OCI-M2 (cell line): Measurements from ENCODE around the gene MRPS22.
A peak's percentile ranks its signal among the peaks of the same experiment; 100 is the strongest.
"Not testable (repeated sequence)": the region's sequence is repeated elsewhere in the genome, so short reads cannot be mapped to it uniquely, and the experiment has no call there.

ENCODE experiments used
- DNase-seq: peaks from one replicate; lab custom pipeline; 2025; ENCODE audit not compliant: unreplicated experiment; lab: John Stamatoyannopoulos, UW

Gene MRPS22

DNA sequence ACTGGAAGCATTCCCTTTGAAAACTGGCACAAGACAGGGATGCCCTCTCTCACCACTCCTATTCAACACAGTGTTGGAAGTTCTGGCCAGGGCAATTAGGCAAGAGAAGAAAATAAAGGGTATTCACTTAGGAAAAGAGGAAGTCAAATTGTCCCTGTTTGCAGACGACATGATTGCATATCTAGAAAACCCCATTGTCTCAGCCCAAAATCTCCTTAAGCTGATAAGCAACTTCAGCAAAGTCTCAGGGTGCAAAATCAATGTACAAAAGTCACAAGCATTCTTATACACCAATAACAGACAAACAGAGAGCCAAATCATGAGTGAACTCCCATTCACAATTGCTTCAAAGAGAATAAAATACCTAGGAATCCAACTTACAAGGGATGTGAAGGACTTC, 9.1 kb upstream of the MRPS22 start:
- DNase-seq: not testable (repeated sequence)

DNA sequence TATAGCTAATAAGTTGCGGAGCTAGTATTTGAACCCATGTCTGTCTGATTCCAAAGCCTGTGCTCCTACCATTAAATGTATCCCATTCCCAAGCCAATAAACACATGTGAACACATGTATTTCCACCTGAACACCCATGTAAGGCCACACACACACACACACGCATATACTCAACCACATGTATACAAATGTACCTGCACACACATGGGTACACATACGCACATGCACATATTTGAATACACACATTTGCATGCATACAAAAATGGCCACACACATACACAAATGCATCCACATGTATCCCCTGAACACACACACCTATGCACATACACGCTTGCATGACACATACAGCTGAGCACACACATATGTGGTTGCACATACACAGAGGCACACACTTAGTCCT, 5.4 kb upstream of the MRPS22 start:
- no peak for DNase-seq

DNA sequence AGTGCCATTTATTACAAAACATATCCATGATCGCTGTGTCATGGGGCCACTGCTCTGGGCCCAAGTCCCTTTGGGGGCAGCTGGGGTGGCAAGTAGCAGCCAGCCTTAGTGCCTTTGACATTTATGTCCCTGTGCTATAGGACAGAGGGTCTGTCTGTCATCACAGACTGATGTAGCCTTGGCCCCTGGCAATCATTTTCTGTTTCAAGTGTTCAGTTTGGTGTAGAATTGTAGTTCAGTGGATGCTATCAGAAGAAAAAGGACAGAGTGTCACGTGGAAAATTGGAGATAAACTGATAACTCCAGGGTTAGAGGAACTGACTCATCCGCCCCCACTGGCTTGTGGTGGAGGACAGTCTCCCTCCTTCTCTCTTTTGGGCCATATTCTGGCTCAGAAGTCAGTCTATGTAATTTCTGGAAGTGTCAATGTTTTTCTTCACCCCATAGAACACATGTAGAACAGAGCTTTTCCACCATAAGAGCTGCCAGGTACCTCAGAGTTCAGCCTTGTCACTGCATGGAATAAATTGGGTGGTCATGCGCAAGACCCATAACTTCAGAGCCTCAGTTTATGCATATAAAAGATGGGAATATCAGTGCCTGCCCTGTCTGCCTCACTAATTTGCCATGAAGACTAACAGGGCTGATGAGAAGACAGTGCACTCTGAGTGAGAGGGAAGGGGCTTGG, 4.5 kb upstream of the MRPS22 start:
- peak; percentile 57 for DNase-seq

DNA sequence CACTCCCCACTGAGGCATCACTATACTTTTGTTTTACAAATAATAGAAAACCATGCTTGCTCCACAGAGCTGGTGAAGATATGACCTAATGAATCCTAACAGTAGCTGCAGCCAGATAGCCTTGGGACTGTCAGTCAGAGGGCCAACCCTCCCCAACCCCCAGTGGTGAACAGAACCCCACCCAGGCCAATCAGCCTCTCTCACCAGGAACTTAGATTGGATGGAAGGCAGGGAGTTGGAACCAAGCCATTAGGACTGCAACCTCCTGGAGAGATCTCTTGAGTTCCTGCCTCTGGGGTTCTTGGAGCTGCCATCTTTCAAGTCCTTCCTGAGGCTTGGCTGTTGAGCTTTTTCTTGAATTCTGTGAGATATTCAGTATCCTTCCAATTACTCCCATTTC, 3.0 kb upstream of the MRPS22 start:
- DNase-seq: no peak

DNA sequence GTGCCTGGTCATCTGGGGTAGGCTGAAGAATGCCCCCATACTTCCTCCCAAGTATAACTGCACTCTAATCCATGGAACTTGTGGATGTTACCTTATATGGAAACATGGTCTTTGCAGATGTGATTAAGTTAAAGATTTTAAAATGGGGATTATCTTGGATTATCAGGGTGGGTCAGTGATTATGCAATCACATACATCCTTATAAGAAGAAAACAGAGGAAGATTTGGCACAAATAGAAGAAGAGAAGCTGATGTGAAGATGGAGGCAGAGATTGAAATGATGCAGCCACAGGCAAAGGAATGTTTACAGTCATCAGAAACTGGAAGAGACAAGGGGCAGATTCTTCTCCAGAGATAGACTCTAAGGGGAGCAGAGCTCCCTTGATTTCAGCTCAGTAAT, 1.8 kb upstream of the MRPS22 start:
- DNase-seq: no peak

DNA sequence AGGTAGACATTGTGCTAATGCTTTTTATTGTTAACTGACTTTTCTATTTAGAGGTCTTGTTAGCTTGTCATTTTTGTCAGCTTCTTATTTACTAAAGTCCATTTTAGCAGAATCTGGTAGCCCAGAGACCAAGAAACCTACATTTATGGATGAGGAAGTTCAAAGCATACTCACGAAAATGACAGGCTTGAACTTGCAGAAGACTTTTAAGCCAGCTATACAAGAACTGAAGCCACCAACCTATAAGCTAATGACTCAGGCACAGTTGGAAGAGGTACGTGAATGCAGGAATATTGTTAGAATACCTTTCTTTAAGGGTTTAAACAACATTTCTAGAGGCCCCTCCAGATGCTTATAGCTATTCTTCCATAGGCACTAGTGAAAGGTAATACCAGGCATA, 3.0 kb downstream of the MRPS22 start:
- DNase-seq: no peak

DNA sequence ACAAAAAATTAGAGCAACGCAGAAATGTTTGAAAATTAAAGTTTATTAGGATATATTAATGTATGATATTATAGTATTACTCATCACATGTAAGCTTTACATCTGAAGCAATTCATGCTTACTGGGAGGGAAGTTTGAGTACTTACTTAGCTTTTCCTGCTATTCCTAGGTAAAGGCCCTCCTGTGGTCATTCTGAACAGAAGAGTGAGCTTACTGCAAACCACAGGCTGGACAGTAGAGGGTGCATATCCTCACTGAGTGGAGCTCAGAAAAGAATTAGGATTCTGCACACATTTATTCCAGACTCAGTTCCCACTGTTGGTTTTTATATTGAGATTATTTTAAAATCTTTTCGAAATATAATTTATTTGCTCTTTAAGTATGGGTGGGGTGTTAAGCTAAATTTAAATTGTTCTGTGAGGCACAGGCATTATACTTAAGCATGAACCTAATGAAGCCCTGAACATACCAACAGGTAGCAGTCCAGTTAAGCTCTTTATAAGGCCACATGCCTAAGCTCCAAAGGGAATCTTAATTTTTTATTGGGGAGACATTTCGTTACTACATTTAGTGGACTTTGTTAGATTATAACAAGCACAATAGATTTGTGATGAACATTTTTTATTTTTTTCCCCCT, 10.2 kb downstream of the MRPS22 start:
- DNase-seq: no peak

DNA sequence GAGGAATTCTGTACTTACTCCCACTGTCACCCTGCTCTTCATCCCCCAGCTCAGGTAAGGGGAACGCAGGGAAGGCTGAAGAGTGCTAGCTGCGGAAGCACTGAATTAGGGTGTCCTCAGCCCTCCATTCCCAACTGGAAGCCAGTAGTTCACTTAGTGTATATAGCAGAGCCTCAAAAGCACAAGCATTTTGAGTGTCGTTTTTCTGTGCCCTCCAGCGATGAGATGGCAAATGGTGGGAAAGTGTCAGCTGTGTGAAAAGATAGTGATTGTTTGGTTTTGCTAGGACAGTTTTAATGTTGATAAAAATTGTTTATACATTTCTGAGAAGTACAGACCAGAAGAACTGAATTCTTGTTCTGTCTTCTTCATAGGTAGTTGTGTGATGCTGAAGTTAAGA, 10.8 kb downstream of the MRPS22 start:
- no peak for DNase-seq

DNA sequence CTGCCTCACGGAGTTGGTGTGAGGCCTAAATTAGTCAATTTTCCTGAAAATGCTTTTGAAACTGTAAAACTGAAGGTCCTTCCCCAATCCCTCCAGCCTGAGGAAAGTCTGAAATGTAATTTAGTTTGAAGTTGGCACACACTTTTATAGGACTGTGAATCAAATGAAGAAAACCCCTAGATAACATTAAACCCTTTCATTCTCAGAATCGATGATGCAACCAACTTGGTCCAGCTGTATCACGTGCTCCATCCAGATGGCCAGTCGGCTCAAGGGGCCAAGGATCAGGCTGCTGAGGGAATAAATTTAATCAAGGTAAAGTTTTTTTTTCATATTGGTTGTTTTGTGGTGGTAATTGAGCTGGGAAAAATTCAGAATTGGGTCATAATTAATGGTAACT, 11.7 kb downstream of the MRPS22 start:
- DNase-seq: no peak

DNA sequence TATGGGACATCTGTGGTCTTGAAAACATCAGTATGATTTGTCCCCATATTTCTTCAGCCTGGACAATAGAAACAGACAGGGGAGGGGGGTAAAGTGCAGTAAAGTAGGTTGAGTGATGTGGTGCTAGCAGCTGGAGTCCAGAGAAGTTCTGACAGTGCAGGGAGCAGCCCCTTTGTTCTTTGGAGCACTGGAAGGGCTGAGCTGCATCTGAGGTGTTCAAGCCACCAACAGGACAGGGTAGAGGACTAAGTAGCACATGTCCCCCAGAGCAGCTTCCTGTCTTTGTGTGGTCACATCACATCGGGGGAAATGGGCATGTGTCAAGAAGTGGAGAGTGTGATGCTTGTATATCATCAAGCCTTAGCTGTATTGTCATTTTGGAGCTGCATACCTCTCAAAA, 12.1 kb downstream of the MRPS22 start:
- DNase-seq: no peak

DNA sequence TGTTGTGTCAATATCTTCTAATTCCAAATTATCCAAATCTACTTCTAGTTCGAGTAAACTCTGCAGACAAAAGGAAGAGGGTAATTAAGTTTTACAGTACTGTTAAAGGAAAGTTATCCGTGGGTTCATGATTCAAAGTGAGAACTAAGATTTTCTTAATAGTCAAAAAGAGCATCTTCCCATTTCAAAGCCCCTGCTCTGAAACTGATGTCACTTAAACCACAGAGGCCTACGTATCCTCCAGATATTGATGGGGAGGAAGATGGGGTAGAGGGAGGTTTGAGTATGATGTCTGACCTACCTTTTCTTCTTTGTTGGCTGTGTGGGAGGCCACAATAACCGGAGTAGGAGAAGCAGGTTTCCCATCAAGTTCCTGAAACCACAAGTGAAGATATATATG, 14.1 kb downstream of the MRPS22 start:
- DNase-seq: no peak

DNA sequence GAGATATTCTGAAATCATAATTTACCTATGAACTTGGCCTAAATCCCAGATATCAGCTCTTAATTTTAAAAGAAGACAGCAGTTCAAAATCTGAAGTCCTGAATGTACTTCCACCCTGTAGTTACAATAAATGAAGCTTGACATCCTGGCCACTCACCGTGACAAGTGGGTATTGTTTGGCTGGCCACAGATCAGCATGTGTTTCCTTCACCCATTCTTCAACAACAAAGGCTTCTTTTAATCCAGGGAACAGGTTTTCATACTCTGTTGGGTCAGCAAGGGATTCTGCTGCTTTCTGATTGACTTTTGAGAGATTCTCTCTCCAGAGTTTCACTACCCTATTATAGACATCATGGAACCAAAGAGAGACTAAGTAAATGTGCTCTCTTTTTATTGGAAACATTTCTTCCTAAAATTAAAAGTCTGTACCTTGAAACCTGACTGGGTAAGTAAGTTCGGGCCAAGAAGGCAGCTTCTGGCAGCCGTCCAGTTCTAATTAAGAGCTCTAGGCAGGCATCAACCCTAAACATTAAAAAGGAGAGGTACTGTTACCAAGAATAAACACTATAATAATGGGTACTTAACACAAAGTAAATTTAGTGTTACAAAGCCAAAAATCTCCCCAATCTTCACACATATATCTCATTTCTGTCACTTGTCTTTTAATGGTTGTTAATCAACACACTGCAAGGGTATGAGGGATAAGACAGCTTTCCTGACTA, 15.2 kb downstream of the MRPS22 start:
- DNase-seq: no peak

DNA sequence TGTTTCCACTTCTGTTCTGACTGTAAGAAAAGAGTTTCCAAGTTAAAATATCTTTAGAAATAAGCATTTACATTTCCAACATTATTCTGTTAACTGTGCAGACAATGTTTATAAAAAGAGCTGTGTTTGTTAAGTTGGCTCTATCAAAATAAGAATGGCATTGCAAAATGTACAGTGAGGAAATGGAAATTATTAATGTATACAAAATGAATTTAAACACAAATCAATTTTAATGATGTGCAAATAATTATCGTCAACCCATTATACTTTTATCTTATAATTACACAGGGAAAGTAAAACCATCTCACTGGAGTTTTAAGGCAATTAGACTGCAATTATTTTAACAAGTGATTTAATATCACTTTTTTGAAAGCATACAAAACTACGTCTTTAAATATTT, 17.5 kb downstream of the MRPS22 start:
- DNase-seq: no peak

DNA sequence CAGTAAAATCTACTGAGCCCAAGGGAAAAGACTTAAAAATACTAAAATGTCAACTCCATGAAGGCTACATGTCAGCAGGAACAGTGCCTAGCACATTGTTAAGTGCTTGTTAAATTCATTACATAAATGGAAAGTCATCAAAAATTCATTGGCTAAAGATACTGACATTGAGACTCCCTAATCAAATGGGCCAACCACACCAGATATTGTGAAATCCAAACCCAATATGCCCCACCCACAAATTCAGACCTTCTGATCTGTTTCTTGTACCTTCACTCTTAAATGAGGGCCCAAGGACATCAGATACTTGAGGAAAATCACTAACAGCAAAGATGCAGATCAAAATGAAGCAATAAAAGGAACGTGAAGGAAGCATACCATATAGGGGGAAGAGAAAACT, 20.7 kb downstream of the MRPS22 start:
- DNase-seq: no peak

DNA sequence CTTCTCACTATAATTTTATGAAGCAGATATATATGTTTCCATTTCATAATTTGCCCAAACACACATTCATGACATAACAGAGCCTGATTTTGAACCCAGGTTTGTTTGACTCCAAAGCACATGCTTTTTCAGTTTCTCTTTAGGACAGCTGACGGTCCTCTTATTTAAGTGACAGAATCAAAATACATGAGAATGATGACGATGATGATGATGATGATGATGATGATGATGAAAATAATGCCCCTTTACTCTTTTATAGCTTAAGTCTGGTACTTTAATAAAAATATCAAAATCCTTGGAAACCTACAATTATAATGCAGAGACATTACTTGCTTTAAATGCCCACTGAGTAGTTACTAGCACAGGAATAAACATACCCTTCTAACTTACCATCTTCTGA, 30.3 kb downstream of the MRPS22 start:
- no peak for DNase-seq

DNA sequence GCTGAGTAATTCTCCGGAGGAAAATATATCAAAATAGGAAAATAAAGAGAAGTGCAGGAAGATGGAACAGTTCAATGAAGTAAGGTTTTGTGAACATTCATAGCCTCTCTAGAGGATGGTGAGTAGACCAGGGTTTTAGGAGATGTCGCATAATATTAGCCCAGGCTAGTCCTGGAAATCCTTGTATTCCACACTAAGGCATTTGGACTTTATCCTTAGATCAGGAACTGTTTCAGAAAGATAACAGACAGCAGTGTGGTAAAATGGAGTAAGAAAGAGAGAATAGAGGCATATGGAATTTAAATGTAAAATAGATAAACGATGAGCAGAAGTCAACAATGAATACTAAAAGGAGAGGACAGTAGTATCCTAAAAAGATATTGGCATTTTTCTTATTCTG, 33.6 kb downstream of the MRPS22 start:
- no peak for DNase-seq

DNA sequence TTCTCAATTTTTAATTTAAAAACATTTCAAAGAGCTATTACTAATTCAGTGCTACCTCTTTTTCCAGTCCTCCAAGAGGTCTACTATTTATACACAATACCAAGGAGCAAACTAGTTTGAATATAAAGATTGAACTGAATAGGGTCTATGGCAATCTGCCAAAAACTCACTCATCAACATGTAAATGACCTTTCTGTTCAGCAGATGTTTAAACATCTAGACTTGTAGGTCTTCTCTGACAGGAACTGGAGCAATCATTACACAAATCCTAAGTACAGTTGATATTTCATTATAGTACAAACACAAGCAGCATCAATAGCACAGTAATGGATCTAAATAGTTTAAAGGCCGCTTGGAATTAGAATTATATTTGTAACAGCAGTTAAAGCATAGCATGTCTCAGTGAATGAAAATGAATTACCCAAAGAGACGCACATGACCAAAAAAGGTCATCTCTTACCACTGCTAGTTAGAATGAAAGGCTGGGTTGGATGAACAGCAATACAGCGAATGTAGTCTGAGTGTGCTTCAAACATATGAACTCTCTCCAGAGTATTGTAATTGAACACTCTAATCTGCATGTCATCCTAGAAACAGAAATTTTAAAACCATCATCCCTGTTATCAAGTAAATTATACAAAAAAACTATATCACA, 34.9 kb downstream of the MRPS22 start:
- DNase-seq: no peak

DNA sequence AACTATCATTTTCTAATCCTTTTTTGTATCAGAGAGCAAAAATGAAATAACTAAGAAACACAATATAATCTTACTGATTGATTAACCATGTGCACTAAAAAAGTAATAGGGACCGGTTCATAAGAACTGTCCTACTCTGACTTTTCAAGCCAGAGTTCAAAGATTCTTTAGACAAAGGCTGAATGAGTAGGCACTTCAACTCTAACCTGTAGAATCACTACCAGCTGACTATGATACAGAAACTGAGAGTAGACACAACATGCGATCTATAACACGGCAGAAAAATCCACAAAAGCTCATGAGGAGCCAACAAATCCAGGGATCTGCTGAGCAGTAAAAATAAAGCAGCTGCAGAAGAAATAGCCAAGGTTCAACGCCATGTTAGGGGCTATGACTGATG, 36.8 kb downstream of the MRPS22 start:
- no peak for DNase-seq

DNA sequence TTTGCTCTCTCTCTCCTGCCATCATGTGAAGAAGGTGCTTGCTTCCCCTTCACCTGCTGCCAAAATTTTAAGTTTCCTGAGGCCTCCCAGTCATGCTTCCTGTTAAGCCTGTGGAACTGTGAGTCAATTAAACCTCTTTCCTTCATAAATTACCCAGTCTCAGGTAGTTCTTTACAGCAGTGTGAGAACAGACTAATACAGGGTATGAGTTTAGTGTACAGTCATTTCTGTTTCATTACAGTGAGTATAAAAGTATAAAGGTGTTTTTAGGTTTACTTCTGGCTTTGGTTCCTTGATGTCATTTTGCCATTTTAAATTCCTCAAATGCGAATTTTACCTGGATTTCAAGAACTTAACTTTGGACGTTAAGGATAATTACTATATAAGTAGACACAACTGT, 38.5 kb downstream of the MRPS22 start:
- DNase-seq: not testable (repeated sequence)

DNA sequence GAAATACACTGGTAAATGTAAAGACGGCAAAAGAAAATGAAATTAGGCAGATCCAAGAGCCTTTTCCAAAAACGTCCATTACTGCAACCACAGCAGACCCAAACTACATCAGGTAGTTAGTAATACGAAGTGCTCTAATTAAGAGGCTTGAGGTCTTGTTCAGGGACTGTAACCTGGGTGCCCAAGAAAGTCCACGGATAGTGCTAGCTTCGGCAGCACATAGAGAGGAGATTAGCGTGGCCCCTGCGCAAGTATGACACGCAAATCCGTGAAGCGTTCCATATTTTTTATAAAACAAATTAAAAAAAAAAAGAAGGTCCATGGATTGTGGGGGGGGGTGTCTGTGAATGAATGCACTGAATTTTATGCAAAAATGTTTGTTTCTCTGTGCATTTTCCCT, 44.3 kb downstream of the MRPS22 start:
- DNase-seq: no peak

DNA sequence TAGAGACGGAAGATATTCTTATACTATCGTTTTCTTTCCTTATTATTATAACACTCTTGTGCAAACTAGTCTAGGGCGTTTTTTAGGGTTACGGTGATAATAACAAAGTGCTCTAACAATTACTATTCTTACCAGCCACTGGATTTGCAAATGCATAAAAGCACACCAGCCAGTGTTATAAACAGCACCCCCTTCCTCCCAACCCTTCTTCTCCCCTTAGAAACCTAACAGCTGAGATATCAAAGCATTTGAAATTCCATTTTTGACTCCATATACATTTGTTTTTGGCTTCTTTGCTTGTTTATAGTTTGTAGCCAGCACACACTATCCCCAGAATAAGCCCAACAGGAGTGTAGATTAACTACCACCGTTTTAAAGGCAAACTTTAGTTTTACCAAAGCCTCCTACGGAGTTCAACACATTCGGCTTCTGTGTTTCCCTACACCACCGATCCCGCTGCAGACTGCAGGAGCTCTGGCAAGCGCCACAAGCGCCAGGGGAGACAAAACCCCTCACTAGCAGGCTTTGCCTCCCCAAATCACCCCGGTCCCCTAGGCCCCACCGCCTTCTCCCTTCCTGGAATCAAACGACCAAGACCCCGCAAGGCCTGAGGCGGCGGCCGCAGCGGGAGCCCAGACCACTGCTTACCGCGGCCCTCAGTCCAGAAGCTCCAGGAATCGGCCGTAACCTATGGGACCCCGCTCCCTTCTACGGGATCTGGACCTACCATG, 45.2 kb downstream of the MRPS22 start:
- DNase-seq: no peak
